Measurements from ENCODE around the gene MTRF1.
A peak's percentile ranks its signal among the peaks of the same experiment; 100 is the strongest.
"Not testable (repeated sequence)": the region's sequence is repeated elsewhere in the genome, so short reads cannot be mapped to it uniquely, and the experiment has no call there.

The MTRF1 gene

DNA sequence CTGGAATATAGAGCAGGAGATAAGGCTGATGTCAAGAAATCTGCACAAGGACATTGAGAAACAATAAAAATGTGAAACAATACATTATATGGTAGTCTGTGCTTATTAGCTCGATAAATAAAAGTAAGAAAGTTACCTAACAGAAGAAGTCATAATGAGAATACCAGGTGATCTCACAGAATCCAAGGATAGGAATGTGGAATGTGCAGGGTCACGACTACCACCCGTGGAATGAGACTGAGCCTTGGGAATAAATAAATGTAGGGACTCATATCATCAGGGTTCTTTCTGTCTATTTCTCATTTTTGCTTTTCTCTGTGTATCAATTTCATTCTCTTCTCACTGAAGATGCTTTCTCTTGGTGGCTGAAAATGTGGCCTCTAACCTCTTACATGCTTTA lies 43.0 kb downstream of the MTRF1 start:
- DNase-seq: no peak

DNA sequence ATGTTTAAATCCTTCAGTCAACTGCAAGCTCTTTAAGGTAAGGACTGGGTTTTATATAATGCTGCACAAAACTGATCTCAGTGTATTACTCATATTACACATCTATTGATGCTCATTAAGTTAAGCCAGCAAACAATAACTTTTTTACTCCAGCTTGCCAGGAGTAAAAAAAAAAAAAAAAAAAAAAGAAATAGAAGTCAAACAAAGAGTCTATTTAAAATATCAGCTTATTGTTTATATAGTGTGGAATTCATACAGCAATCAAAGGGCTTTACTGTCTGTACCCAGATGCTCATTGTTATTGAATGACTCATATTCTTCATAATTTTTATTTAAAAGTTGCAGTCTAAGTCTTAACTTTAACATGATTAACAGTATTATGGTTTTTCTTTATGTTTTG lies 47.2 kb downstream of the MTRF1 start:
- DNase-seq: no peak

DNA sequence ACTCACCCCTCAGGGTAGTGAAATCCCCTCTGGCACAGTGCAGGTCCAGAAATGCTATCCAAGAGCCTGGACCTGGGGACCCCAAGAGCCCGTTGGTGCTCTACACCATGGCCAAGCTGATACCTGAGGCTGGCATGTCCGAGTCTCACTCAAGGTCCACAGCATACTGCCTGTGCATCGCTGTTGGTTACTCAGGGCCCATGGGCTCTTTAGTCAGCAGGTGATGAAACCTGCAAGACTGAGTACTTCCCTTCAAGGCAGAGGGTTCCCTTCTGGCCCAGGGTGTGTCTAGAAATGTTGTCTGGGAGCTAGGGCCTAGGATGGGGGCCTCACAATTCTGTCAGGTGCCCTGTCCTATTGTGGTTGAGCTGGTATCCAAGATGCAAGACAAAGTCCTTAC lies 49.5 kb downstream of the MTRF1 start:
- DNase-seq: no peak

DNA sequence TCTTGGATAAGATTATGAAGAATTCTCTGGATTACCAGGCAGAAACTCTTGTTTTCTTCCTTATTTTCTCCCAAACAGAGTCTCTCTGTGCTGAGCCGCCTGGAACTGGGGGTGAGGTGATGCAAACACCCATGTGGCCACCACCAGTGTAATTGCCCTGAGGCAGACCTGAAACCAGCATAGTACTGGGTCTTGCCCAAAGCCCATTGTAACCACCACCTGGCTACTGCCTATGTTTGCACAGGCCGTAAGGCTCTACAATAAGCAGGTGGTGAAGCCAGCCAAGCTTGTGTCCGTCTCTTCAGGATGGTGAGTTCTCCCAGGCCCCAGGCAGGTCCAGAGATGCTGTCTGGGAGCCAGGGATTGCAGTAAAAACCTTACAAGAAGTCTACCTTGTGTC lies 50.1 kb downstream of the MTRF1 start:
- no peak for DNase-seq

DNA sequence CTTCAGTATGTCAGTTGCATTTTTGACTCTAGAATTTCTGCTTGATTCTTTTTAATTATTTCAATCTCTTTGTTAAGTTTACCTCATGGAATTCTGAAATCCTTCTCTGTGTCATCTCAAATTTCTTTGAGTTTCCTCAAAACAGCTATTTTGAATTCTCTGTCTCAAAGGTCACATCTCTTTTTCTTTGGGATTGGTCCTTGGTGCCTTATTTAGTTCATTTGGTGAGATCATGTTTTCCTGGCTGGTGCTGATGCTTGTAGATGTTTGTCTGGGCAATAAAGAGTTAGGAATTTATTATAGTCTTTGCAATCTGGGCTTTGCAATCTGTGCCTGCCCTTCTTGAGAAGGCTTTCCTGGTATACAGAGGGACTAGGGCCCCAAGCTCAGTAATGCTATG lies 50.5 kb downstream of the MTRF1 start:
- no peak for DNase-seq

DNA sequence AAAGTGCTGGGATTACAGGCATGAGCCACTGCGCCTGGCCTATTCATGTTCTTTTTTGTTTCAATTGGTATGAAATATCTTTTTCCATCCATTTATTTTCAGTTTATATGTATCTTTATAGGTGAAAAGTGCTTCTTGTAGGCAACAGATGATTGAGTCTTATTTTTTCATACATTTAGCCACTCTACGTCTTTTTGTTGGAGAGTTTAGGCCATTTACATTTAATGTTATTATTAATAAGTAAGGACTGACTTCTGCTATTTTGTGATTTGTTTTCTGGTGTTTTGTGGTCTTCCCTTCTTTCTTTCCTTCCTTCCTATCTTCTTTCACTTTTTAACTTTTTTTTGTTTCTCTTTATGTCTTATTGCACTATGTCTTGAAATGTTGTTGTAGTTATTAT lies 52.3 kb downstream of the MTRF1 start:
- DNase-seq: no peak

DNA sequence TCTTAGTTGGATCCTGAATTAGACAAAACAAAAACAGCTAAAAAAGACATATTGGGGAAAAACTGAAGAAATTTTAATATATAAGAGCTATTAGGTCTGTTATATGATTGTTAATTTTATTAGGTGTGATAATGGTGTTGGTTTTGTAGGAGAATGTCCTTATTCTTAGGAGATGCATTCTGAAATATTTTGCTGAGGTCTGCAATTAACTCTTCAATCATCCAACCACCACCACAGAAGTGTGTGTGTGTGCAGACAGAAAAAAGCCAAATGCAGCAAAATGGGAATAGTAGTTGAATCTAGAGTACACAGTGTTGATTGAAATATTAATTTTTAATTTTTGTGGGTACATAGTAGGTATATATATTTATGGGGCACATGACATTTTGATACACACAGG lies 56.9 kb downstream of the MTRF1 start:
- no peak for DNase-seq

DNA sequence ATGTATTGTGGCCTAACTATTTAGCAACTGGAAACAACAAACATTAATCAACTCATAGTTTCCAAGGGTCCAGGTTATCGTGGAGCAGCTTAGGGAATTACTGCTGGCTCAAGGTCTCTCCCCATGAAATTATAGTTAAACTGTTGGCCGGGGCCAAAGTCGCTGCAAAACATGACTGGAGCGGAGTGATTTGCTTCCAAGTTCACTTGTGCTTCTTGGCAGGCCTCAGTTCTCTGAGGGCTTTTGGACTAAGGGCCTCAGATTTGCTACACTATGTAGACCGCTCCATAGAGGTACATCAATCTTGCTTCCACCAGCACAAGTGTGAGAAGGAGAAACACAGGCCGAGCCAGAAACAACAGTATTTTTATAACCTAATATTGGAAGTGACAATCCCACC lies 59.6 kb downstream of the MTRF1 start:
- no peak for DNase-seq

DNA sequence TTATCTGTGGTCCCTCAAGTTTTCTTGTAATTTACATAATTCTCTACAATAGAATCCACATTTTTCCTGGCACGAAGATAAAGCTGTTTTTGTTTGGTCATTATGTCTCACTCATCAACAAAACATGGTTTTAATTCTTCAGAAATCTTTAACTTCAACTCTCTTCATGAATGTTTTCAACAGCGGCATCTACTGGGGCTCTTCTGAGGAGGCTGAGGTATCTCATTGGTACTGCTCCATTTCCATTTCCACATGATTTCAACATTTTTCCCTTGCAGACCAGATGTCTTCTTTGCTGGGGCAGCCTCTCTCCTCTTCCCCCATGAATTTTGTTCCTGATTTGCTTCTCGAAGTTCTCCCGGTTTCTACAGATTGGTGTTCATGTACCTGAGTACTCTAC lies 63.2 kb downstream of the MTRF1 start:
- DNase-seq: no peak

DNA sequence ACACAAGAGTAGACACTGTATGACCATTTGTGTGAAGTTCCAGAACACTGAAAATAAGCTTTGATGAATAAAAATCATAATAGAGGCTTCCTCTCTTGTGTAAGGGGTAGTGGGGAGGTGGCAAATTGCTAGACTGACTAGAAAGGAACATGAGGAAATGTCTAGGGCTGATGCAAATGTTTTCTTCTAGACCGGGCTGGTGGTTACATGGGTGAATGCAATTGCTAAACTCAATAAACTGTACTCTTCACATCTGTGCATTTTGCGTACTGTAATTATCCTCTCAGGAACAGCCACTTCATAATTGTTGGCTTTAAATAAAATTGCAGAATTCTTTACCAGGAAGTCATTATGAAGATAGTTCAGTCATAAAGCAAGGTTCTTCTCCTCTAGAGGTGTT lies 63.9 kb downstream of the MTRF1 start:
- no peak for DNase-seq

DNA sequence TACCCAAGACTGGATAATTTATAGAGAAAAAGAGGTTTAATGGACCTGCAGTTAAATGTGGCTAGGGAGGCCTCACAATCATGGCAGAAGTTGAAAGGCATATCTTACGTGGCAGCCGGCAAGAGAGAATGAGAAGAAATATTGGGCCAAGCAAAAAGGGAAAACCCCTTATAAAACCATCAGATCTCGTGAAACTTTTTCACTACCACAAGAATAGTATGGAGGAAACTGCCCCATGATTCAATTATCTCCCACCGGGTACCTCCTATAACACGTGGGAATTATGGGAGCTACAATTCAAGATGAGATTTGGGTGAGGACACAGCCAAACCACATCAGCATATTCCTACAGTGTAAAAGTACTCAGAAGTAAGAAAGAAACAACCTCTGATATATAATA lies 64.3 kb downstream of the MTRF1 start:
- no peak for DNase-seq

DNA sequence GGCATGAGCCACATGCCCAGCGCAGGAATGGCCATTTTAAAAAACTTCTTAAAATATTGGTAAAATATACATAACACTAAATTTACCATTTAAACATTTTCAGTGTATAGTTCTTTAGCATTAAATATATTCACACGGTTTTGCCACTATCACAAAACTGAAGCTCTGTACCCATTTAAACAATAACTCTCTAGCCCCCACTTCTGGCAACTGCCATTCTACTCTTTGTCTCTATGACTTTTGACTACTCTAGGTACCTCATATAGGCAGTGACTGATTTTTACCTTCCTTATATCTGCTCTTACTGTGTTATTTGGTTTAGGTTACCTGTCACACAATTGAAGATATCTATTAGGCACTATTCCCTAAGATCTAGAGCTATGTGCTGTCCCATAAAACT lies 66.8 kb downstream of the MTRF1 start:
- no peak for DNase-seq

DNA sequence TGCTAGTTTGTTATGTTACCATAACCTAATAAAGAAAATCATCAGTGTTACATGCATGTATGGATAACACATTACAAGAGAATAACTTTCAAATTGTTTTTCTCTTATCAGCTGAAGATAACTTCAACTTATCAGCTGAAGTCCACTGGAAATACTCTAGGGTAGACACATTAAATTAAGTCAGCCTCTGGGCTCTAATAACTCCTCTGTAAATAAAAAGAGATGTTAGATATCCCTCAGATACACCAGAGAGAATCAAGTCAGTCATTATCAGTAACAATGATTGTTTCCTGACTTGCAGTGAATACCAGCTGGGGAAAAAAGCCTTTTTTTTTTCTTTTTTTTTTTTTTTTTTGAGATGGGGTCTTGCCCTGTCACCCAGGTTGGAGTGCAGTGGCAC lies 67.4 kb downstream of the MTRF1 start:
- DNase-seq: no peak

DNA sequence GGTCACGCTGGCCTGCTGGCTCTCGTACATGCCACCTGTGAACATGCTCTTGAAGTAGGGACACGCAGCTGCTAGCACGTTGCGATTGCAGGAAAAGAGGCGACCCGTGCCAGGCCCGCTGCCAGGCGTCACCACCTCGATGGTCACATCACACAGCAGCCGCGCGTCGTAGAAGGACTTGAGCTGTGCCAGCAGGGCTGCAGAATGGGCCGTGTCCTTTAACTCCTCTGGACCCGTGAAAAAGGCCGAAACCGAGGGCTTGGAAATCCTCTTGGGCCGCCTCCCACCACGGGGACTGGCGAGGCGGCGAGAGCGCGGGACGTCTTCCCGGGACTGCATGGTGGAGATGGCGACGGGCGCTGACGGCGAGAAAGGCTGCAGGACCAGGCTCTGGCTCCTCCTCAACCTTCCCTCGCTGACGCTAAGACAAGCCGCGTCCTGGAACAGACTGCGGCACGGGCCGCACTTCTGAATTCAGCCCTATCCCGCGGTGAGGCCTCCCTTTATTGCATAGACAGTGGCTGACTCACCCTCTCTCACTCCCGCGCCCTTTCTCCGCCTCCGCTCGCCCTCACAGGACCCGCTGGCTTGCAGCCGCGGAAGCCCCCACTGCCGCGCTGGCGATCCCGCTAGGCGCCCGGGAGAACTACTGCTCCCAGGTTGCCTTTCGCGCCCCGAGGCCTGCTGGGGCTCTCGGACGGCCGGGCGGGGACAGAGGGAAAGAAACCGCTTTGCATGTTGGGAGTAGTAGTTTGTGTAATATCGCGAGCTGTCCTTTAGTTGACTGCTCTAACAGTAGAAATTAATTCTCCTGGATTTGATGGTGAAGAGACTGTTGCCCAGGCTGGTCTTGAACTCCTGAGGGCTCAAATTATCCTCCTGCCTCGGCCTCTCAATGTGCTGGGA lies 69.2 kb downstream of the MTRF1 start, which contains the start of gene KBTBD7:
TSS of gene KBTBD7 (minus strand) at position 651 of the 906 bp plus-strand sequence. CDS start at position 339, 312 bp downstream.
- peak; percentile 97 for DNase-seq

DNA sequence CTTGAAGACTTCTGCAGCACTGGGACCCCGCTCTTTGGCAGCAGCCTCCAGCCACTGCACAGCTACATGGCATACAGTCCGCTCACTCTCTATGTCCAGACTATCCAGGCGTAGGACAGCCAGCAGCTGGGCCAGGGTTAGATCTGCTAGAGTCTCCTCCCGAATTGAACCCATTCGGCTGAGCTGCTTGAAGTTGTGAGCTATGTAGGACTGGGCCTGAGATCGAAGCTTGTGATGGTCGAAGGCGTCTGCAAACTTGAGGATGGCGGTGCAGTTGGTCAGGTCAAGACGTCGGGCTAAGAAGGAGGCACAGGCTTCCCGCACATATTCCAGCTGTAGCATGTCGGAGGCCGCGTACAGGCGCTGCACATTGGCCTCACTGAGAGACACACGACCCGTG lies 69.9 kb downstream of the MTRF1 start:
- DNase-seq: no peak

DNA sequence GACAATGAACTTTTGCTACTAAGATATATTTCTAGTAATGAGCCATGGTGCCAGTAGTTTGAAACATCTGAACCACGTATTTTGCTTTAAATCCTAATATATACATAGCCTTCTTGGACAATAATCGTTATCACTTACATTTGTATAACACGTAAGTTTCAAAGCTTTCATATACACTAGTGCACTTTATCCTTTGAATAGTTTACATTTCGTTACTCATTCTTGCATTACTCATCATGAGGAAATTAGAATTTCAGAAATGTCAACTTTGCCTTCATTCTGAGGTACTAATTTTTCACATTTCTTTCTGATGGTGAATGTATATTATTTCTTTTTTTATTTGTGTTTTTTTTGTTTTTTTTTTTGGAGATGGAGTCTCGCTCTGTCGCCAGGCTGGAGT lies 74.8 kb downstream of the MTRF1 start:
- DNase-seq: no peak

DNA sequence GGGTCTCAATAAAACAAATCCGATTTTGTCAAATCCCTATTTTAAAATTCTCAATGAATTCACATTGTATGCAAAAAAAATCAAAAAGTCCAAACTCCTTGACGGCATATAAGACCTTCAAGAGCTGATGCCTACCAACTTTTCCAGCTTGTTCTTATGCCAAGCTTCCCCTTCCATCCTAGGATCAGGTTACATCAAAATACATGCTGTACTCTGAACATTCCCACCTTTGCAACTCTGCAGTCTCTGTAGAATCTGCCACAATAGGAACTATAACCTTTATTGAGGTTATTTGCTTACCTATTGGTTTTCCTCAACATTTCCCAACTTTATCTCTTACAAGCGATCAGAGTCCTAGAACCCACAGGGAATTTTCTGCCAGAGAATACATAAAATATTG lies 76.9 kb downstream of the MTRF1 start:
- DNase-seq: no peak

DNA sequence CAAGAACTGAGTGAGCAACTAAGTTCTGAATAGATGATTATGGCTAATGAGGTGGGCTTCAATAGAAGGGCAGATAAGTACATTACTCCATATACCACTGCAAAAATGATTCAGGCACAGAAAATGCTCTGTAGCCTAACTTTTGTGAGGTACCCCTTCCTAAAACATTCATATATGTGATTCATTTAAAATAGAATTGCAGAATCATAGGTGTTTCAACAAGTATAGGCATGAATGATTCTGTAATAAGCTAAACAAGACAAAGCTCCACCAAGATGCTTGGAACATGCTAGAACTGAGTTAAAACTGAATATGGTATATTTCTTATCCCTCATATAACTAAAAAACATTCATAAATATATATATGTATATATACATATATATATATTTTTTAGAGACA lies 81.1 kb downstream of the MTRF1 start:
- DNase-seq: no peak

DNA sequence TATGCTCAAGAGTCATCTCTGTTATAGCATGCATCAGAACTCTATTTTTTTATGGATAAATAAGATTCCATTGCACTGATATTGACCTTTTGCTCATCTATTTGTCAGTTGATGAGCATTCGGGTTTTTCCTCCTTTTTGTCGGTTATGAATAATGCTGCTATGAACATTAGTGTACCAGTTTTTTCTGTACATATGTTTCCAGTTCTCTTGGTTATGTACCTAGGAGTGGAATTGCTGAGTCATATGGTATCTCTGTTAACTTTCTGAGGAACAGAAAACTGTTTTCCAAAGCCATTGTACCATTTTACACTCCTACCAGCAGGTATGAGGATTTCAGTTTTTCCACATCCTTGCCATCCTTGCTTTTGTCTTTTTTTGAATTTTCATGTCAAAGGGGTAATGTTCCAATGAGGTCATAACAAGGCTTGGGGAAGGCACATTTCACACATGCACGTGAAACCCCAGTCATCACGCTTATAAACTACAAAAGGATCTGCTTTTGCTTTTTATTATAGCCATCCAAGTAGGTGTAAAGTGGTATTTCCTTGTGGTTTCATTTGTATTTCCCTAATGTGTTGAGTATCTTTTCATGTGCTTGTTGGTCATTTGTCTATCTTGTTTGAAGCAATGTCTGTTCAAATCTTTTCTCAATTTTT lies 83.7 kb downstream of the MTRF1 start:
- no peak for DNase-seq

DNA sequence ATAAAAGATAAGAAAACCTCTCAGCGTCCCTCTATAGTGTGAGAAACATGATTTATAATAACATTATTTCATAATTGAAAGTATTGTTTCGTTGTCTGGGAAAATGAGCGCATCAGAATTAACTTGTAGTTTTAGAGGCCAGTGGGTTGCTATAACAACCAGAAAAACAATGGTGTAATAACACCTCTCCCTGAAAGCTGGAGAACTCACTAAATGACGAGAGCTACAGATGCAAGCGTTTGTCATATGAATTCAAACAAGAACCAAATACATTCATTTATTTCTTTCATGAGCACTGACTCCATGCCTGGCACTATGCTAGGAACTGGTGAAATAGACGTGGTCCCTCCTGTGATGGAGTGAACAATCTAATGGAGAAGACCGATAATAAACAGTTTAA lies 85.3 kb downstream of the MTRF1 start:
- no peak for DNase-seq

DNA sequence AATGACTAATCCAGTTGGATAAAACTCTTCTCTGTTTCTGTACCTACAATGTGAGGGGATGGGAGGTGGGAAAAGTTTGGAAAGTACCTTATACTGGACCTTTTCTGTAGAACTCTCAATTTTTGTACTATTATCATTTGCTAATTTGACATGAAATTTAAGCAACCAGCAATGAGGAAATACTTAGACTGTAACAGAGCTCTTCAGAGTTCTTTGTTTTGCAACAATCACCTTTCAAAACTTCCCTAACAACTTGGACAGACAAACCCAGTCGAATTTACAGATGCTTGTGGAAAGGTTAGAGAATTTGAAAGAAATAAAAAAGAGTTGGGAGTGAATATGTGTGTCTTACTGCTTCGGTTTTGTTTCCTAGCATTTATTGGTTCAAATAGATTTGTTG lies 85.8 kb downstream of the MTRF1 start:
- DNase-seq: no peak

DNA sequence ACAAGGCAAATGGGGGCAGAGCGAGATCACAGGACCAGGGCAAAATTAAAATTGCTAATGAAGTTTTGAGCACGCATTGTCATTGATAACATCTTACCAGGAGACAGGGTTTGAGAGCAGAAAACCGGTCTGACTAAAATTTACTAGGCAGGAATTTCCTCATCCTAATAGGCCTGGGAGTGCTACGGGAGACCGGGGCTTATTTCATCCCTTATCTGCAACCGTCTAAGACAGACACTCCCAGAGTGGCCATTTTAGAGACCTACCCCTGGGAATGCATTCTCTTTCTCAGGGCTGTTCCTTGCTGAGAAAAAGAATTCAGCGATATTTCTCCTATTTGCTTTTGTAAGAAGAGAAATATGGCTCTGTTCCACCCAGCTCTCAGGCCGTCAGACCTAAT lies 87.8 kb downstream of the MTRF1 start:
- DNase-seq: not testable (repeated sequence)
